ENCODE data around the gene GPR3. TPM values are rescaled to one million over a fixed set of nuclear protein-coding genes. Genes with fewer than 3 reads are reported as not detected.
A peak's percentile ranks its signal among the peaks of the same experiment; 100 is the strongest.

GPR3 gene
- total RNA-seq, 1 experiment from 2014 or later: 0.65 TPM

GRCh38 chr1:27348861-27349783 lies 43.3 kb upstream of the GPR3 start:
- POLR2A ChIA-PET: interaction anchor here (0.6 to 5.9 kb wide), 3 partner anchors 7 to 363 kb away, joined by 3 to 33 read pairs (median 27); partner anchors contain the start of genes MAP3K6 and SYTL1
- no peak overlapping the region for H3K4me3 Mint-ChIP-seq (ENCODE audit: unreplicated experiment)

GRCh38 chr1:27349784-27350662 lies 42.4 kb upstream of the GPR3 start:
- TF ChIP-seq, protein P1, sequence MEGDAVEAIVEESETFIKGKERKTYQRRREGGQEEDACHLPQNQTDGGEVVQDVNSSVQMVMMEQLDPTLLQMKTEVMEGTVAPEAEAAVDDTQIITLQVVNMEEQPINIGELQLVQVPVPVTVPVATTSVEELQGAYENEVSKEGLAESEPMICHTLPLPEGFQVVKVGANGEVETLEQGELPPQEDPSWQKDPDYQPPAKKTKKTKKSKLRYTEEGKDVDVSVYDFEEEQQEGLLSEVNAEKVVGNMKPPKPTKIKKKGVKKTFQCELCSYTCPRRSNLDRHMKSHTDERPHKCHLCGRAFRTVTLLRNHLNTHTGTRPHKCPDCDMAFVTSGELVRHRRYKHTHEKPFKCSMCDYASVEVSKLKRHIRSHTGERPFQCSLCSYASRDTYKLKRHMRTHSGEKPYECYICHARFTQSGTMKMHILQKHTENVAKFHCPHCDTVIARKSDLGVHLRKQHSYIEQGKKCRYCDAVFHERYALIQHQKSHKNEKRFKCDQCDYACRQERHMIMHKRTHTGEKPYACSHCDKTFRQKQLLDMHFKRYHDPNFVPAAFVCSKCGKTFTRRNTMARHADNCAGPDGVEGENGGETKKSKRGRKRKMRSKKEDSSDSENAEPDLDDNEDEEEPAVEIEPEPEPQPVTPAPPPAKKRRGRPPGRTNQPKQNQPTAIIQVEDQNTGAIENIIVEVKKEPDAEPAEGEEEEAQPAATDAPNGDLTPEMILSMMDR (IDR thresholded peaks at IDR 0.05; ENCODE audit: unreplicated experiment): no peak
- Mint-ChIP-seq H3K4me3 (ENCODE audit: unreplicated experiment) (no peak overlapping the region), H3K27ac (ENCODE audit: low read depth, unreplicated experiment) (no peak overlapping the region), H3K9me3 (ENCODE audit: unreplicated experiment) (no peaks in the 10 kb centered on the region), H3K4me1 (ENCODE audit: insufficient read depth, unreplicated experiment) (peaks cover 19% of the 10 kb centered on the region), H3K36me3 (ENCODE audit: insufficient read depth, unreplicated experiment) (peaks cover 83% of the 10 kb centered on the region), H3K27me3 (ENCODE audit: insufficient read depth, unreplicated experiment) (no peaks in the 10 kb centered on the region)
- ChIA-PET POLR2A (interaction anchor here (0.6 to 5.9 kb wide), 3 partner anchors 8 to 364 kb away, joined by 3 to 33 read pairs (median 27); partner anchors contain the start of genes MAP3K6 and SYTL1), CTCF (no interaction called here)
- DNase-seq (ENCODE audit: unreplicated experiment): no peak
- no TSS peak for BruUV-seq (replicated peaks)
- intact Hi-C loops (cut with micrococcal nuclease): no loop called here

More at GRCh38 chr1:27348861-27349783, 43.3 kb upstream of the GPR3 start:
- H3K4me1 Mint-ChIP-seq (ENCODE audit: insufficient read depth, unreplicated experiment): peaks cover 19% of the 10 kb centered on the region
- H3K27me3 Mint-ChIP-seq (ENCODE audit: insufficient read depth, unreplicated experiment): no peaks in the 10 kb centered on the region
- DNase-seq (ENCODE audit: unreplicated experiment): peak; percentile 69
- H3K9me3 Mint-ChIP-seq (ENCODE audit: unreplicated experiment): no peaks in the 10 kb centered on the region
- CTCF ChIA-PET: interaction anchor here (0.7 to 1.4 kb wide), 2 partner anchors 8 to 252 kb away, joined by 3 to 4 read pairs; no protein-coding TSS in a partner anchor
- H3K27ac Mint-ChIP-seq (ENCODE audit: low read depth, unreplicated experiment): no peak overlapping the region
- TF ChIP-seq, protein P1 (IDR thresholded peaks at IDR 0.05; ENCODE audit: unreplicated experiment): no peak
- BruUV-seq (replicated peaks): no TSS peak
- H3K36me3 Mint-ChIP-seq (ENCODE audit: insufficient read depth, unreplicated experiment): peaks cover 79% of the 10 kb centered on the region
- intact Hi-C loops (cut with micrococcal nuclease): no loop called here

DNA sequence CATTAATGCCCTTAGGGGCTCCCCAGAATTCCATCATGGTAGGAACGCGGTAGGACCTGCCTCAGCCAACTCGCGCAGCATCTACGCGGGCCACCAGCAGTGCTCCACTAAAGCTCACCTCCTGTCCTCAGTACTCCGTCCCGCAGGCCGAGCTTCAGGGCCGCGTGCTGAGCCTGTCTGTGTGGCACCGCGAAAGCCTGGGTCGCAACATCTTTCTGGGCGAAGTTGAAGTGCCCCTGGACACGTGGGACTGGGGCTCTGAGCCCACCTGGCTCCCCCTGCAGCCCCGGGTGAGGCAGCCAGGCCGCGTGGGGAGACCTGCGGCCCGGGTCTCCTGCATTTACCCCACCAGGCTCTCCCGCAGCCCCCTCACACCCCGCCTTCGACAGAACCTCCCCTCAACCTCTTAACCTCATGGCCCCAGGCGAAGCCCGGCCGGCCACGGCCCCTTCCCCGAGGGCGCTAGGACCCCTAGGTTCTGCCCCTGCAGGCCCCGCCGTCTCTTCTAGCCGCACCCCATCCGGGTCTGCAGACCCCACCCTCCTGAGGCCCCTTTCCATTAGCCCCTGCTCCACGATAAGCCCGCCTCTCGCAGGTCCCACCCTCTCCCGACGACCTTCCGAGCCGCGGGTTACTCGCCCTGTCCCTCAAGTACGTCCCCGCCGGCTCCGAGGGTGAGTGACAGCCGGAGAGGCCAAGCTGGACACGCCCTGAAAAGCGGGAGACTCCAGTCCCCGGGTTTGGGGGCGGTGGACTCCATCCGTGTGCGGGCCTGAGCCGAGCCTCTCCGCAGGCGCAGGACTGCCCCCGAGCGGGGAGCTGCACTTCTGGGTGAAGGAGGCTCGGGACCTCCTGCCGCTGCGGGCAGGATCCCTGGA lies 41.5 kb upstream of the GPR3 start:
- no peak for DNase-seq (ENCODE audit: unreplicated experiment)
- Mint-ChIP-seq H3K36me3 (ENCODE audit: insufficient read depth, unreplicated experiment) (peaks cover 83% of the 10 kb centered on the region), H3K4me3 (ENCODE audit: unreplicated experiment) (no peak overlapping the region), H3K9me3 (ENCODE audit: unreplicated experiment) (no peaks in the 10 kb centered on the region), H3K27ac (ENCODE audit: low read depth, unreplicated experiment) (no peak overlapping the region), H3K27me3 (ENCODE audit: insufficient read depth, unreplicated experiment) (no peaks in the 10 kb centered on the region), H3K4me1 (ENCODE audit: insufficient read depth, unreplicated experiment) (peaks cover 18% of the 10 kb centered on the region)
- BruUV-seq (replicated peaks): no TSS peak
- intact Hi-C loops (cut with micrococcal nuclease): no loop called here
- ChIA-PET POLR2A (interaction anchor here (1.4 to 5.9 kb wide), 3 partner anchors 9 to 16 kb away, joined by 3 to 33 read pairs (median 27); partner anchors contain the start of genes MAP3K6 and SYTL1), CTCF (interaction anchor here (0.7 kb wide), 1 partner anchor 51 kb away, joined by 4 read pairs; no protein-coding TSS in a partner anchor)
- TF ChIP-seq, protein P1 (IDR thresholded peaks at IDR 0.05; ENCODE audit: unreplicated experiment): no peak
